ENCODE results near the gene SLC25A11. TPM values are rescaled to one million over a fixed set of nuclear protein-coding genes. Genes with fewer than 3 reads are reported as not detected.

SLC25A11 gene
- total RNA-seq, 2 donors from 2014 or later, result 23.7 to 33.2 TPM

DNA sequence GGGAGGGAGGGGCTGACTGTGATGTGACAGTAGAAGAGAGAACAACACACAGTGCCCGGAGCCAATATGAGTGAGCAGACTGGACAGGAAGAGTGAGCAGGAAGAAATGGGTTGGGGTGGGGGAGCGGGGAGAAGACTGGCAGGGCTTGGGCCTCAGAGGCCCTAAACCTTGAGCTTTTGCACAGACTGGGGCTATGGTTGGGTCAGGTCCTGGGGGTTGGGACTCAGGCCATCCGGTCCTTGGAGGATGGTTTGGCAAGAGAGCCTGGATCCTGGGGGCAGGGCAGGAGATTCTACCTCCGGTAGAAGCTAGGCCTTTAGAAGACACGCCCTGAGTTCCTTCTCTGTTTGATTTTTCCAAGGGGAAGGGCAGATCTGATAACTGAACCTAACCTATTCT is 46.6 kb upstream of the SLC25A11 start:
- DNase-seq, result no peak
- Histone ChIP-seq H3K9me3 (no peaks in the 10 kb centered on the region), H3K27ac (peak overlapping the region; percentile 79 to 96 (median 88)), H3K36me3 (replicated peaks in 1 of 2; ENCODE audit: insufficient read depth in 1 of 2, low read depth in 2 of 2) (peaks cover 0 to 3% of the 10 kb centered on the region in 2 donors), H3K27me3 (no peaks in the 10 kb centered on the region), H3K4me3 (peak overlapping the region; percentile 91 to 96), H3K4me1 (peaks cover 23% of the 10 kb centered on the region)
- no peak for ATAC-seq
- WGBS, 2 donors, result 22 to 26% methylated on average over 5 of the region's 5 CpGs
- intact Hi-C loops (cut with DNase I), result no loop called here
- TF ChIP-seq, protein P1, sequence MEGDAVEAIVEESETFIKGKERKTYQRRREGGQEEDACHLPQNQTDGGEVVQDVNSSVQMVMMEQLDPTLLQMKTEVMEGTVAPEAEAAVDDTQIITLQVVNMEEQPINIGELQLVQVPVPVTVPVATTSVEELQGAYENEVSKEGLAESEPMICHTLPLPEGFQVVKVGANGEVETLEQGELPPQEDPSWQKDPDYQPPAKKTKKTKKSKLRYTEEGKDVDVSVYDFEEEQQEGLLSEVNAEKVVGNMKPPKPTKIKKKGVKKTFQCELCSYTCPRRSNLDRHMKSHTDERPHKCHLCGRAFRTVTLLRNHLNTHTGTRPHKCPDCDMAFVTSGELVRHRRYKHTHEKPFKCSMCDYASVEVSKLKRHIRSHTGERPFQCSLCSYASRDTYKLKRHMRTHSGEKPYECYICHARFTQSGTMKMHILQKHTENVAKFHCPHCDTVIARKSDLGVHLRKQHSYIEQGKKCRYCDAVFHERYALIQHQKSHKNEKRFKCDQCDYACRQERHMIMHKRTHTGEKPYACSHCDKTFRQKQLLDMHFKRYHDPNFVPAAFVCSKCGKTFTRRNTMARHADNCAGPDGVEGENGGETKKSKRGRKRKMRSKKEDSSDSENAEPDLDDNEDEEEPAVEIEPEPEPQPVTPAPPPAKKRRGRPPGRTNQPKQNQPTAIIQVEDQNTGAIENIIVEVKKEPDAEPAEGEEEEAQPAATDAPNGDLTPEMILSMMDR (IDR thresholded peaks at IDR 0.05), result no peak
- TF ChIP-seq POLR2A (IDR thresholded peaks at IDR 0.05), result no peak

DNA sequence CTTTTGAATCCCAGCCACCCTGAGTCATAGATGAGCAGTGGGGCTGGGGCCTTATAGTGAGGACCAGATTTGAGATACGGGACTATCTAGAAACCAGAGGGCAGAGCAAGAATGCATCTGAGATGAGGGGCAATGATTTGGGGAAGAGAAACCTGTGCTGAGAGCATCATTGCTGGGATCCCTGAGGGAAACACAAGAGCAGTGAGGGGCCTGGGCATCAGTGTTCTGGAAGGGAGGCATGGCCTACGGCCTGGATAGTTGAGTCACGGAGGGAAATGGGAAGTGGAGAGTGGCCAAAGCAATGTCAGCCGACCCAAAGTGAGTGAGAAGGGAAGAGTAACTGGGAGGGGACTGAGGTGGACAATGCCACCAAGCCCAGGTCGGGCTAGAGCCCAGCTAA is 42.5 kb upstream of the SLC25A11 start:
- DNase-seq (no peak), ATAC-seq (no peak)
- no peaks in the 10 kb centered on the region for H3K27me3 ChIP-seq
- no peak for TF ChIP-seq POLR2A (IDR thresholded peaks at IDR 0.05)
- TF ChIP-seq, protein P1 (IDR thresholded peaks at IDR 0.05), result no peak
- H3K36me3 ChIP-seq (replicated peaks in 1 of 2; ENCODE audit: insufficient read depth in 1 of 2, low read depth in 2 of 2), result peaks cover 0 to 4% of the 10 kb centered on the region in 2 donors
- H3K9me3 ChIP-seq, result no peaks in the 10 kb centered on the region
- H3K4me3 ChIP-seq, result no peak overlapping the region
- intact Hi-C loops (cut with DNase I), result no loop called here
- 56 to 71% methylated on average over 5 of the region's 5 CpGs for WGBS, 2 donors
- H3K27ac ChIP-seq, result no peak overlapping the region
- H3K4me1 ChIP-seq, result peaks cover 13% of the 10 kb centered on the region

DNA sequence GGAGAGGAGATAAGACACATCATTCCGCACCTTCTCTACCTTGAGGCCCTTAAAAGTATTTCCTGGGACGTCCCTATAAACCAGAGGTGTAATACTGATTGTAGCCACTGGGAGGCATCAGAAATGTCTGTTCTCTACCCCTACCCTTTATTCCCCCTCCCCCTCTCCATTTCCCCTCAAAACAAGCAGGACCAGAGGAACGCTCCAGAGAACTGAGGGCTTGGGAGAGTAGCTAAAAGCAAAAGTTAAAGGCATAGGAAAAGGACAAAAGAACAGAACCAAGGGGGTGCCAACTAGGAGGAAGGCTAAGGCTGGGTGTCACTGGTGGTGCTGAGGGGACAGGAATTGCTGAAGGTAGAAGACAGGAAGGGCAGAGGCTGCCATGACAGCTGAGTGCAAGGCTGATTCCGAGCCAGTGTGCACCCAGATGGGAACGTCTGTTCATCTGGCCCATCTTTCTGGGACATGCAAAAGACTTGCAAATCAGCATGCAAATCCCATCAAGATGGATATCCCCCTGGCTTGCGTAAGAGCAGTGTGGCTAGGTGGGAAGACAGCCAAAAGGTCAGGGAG is 40.9 kb upstream of the SLC25A11 start:
- Histone ChIP-seq H3K27ac (no peak overlapping the region), H3K4me3 (no peak overlapping the region), H3K36me3 (replicated peaks in 1 of 2; ENCODE audit: insufficient read depth in 1 of 2, low read depth in 2 of 2) (peaks cover 0 to 4% of the 10 kb centered on the region in 2 donors), H3K9me3 (no peaks in the 10 kb centered on the region), H3K27me3 (no peaks in the 10 kb centered on the region), H3K4me1 (peaks cover 7% of the 10 kb centered on the region)
- intact Hi-C loops (cut with DNase I), result no loop called here
- ATAC-seq (peak; percentile 77), DNase-seq (peak in 3 of 4 donors; percentile 36 to 66 (median 42))
- TF ChIP-seq, protein P1 (IDR thresholded peaks at IDR 0.05), result peak; percentile 57 to 86 (median 75)
- TF ChIP-seq POLR2A (IDR thresholded peaks at IDR 0.05), result no peak
- WGBS, 2 donors, result 32% methylated on average over 6 of the region's 6 CpGs

DNA sequence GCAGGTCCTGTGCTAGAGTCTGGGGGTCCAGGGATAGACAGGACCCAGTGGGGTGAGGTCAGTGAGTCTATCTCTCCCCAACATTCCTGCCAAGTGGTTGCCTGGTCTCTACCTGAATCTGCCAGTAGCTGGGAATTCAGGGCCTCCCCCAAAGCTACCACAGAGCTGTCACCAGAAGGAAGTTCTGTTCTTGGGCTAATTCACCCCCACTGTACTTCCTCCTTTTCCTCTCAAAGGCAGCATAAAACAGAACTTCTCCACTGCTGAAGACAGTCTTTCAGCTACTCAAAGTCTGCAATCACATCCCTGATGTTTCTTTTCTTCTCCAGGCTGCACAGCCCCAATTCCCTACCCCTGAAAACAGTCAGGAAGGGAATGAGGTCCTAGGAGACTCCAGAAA is 38.9 kb upstream of the SLC25A11 start:
- intact Hi-C loops (cut with DNase I), result no loop called here
- Histone ChIP-seq H3K9me3 (no peaks in the 10 kb centered on the region), H3K4me1 (peaks cover 10% of the 10 kb centered on the region), H3K36me3 (replicated peaks in 1 of 2; ENCODE audit: insufficient read depth in 1 of 2, low read depth in 2 of 2) (peaks cover 0 to 4% of the 10 kb centered on the region in 2 donors), H3K4me3 (no peak overlapping the region), H3K27ac (no peak overlapping the region), H3K27me3 (no peaks in the 10 kb centered on the region)
- DNase-seq (no peak), ATAC-seq (no peak)
- TF ChIP-seq, protein P1 (IDR thresholded peaks at IDR 0.05), result no peak
- no peak for TF ChIP-seq POLR2A (IDR thresholded peaks at IDR 0.05)

DNA sequence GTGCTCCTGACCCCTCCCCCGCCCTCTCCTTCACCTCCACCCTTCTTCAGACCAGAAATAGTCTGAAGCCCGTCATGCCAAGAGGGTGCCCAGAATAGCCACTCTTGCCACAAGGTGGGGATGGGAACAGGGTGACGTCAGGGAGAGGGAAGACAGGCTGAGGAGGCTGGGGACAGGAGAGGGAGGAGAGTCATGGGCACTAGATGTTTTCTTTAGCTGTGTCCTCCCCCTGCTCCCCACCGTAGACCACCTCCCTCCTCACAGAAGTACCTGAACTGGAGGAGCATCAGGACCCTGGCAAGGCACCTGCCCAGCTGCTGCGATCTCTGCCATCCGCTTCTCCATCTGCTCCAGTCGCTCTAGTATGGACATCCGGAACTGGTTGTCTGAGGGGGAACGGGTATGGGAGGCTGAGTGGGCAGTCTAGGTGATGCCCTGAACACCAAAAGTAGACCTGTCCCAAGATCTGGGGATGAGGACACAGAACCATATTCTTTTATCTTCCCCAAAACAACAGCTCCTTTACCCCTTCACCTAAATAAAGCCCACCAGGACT is 34.3 kb upstream of the SLC25A11 start:
- 82 to 88% methylated on average over 9 of the region's 9 CpGs for WGBS, 2 donors
- no peak for ATAC-seq
- DNase-seq, result no peak
- intact Hi-C loops (cut with DNase I), result no loop called here
- peaks cover 0 to 6% of the 10 kb centered on the region in 2 donors for H3K36me3 ChIP-seq (replicated peaks in 1 of 2; ENCODE audit: insufficient read depth in 1 of 2, low read depth in 2 of 2)
- no peaks in the 10 kb centered on the region for H3K27me3 ChIP-seq
- H3K4me3 ChIP-seq, result no peak overlapping the region
- TF ChIP-seq, protein P1 (IDR thresholded peaks at IDR 0.05), result no peak
- TF ChIP-seq POLR2A (IDR thresholded peaks at IDR 0.05), result no peak
- H3K4me1 ChIP-seq, result peaks cover 11% of the 10 kb centered on the region
- H3K27ac ChIP-seq, result no peak overlapping the region
- H3K9me3 ChIP-seq, result no peaks in the 10 kb centered on the region
